ENCODE data around the gene SLC41A3. TPM values are rescaled to one million over a fixed set of nuclear protein-coding genes. Genes with fewer than 3 reads are reported as not detected.
"Not testable (repeated sequence)": the region's sequence is repeated elsewhere in the genome, so short reads cannot be mapped to it uniquely, and the experiment has no call there.

Gene SLC41A3
- total and polyA plus RNA-seq, 2 of the 8 experiments (the other 6 are each of a cell fraction or from before 2014, with no cell fraction given): 30.2 to 56.4 TPM

DNA sequence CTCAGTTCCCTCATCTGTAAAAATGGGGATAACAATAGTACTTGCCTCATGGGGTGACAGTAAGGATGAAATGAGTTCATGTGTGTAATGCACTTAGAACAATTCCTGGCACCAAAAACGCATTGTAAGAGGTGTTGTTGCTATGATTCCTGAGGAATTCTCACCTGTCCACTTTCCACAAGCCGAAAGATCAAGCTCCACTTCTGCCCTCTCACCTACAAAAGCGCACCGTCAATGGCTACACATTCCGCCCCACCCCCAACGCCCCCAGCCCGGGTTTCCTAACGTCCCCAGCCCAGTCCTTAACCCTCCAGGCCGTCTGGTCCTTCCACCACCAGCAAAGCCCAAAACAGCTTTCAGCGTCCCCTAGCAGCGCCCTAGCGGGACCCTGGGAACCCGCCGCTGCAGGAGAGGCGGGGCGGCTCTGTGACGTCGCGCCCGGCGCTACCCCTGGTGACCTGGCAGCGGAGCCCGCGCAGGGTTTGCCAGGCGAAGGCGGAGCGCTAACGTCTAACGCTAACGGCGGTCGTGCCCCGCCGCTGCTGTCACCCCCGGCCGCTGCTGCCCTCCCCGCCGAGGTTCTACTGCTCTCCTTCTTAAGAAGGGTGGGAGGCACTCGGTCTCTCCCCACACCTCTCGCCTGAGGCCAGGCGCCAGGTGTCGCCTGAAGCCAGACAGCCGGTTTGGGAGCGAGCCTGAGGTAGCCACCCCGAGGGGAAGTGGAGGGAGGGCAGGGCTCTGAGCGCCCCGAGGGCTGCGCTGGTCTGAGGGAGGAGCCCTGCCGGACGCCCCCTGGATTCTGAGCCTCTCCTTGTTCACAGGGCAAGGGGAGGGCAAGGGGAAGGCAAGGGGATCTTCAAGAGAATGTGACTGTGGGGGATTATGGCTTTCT lies 115.0 kb downstream of the SLC41A3 start, which contains the start of gene ROPN1B:
Gene ROPN1B, plus strand, starts transcription at position 478 of the 892 bp plus-strand sequence. CDS start 2,877 bp downstream, outside the sequence.
- H3K56ac ChIP-seq (replicated peaks; ENCODE audit: insufficient read length, low read depth, low read length); H3K4me2 ChIP-seq (ENCODE audit: insufficient read depth in 1 of 2, low read depth in 2 of 2, low read length in 2 of 2); H4K20me1 ChIP-seq (replicated peaks in 1 of 2; ENCODE audit: control insufficient read depth in 1 of 2, insufficient read depth in 2 of 2, low read length in 2 of 2); H2BK5ac ChIP-seq (ENCODE audit: low read depth, low read length); H3K79me1 ChIP-seq (ENCODE audit: low read depth, low read length); H2AFZ ChIP-seq (ENCODE audit: low read length); H3K27me3 ChIP-seq (replicated peaks in 1 of 4; ENCODE audit: control insufficient read depth in 3 of 4, extremely low read depth in 1 of 4, insufficient read depth in 3 of 4, low read length in 3 of 4); H3K4ac ChIP-seq (replicated peaks; ENCODE audit: insufficient read length, low read depth, low read length); H3K9me3 ChIP-seq (ENCODE audit: insufficient read depth in 2 of 2, low read depth in 1 of 2, low read length in 1 of 2); H2BK120ac ChIP-seq (replicated peaks; ENCODE audit: low read depth, low read length); H3K4me1 ChIP-seq (replicated peaks in 1 of 4; ENCODE audit: control insufficient read depth in 3 of 4, insufficient read depth in 4 of 4, low read length in 3 of 4); H2BK20ac ChIP-seq (ENCODE audit: low read length); CTCF ChIA-PET (ENCODE audit: partially characterized antibody); H2AK5ac ChIP-seq (ENCODE audit: low read depth, low read length); H3K27ac ChIP-seq (ENCODE audit: low read depth, low read length); H3K36me3 ChIP-seq (ENCODE audit: control insufficient read depth in 2 of 4, insufficient read depth in 4 of 4, low read length in 3 of 4); H4K8ac ChIP-seq (ENCODE audit: extremely low read depth, insufficient read depth, low read length); H2BK12ac ChIP-seq (ENCODE audit: low read depth, low read length); H3K14ac ChIP-seq (ENCODE audit: insufficient read length); H4K5ac ChIP-seq (ENCODE audit: insufficient read length, low read depth, low read length); H2BK15ac ChIP-seq (ENCODE audit: low read length); H3K18ac ChIP-seq (ENCODE audit: extremely low read depth, low read length); H3K23me2 ChIP-seq (ENCODE audit: low read depth, low read length); H3K9ac ChIP-seq (replicated peaks in 1 of 4; ENCODE audit: extremely low read depth in 1 of 4, low read depth in 3 of 4, low read length in 3 of 4); H4K91ac ChIP-seq (replicated peaks; ENCODE audit: insufficient read length, low read length); POLR2A ChIA-PET (ENCODE audit: partially characterized antibody); H3K79me2 ChIP-seq (ENCODE audit: control insufficient read depth in 1 of 2, insufficient read depth in 2 of 2, low read length in 2 of 2); DNase-seq (ENCODE audit: low read depth in 1 of 2, low spot score in 2 of 2); H3K23ac ChIP-seq (ENCODE audit: insufficient read length); H3K4me3 ChIP-seq (ENCODE audit: extremely low read depth in 1 of 4, insufficient read depth in 2 of 4, low read depth in 3 of 4, low read length in 4 of 4): not testable (repeated sequence)
- peak; percentile 55 for FAIRE-seq
- 53% methylated on average over 2 of the region's 50 CpGs; no CpG with 5 or more reads in 1 of the 2 experiments for WGBS, 2 experiments (ENCODE audit: extremely low coverage in 1 of 2, insufficient coverage in 1 of 2, insufficient read length in 1 of 2, insufficient replicate concordance in 2 of 2, low coverage in 1 of 2, low lambda C conversion rate in 2 of 2, missing lambda C conversion rate in 1 of 2)
